ENCODE data around the gene USP19. TPM values are rescaled to one million over a fixed set of nuclear protein-coding genes. Genes with fewer than 3 reads are reported as not detected.

The USP19 gene
- total RNA-seq, 2 donors from 2014 or later: 49.3 to 58.7 TPM

GRCh38 chr3:49104427-49105291, 16.0 kb downstream of the USP19 start, which contains the start of gene QARS1:
QARS1 (minus strand) TSS chr3:49104757; CDS start chr3:49104733, 24 bp downstream.
- H3K36me3 ChIP-seq: peaks cover 57% of the 10 kb centered on the region
- peak within 1 kb of the TSS; percentile 80 to 83 for H3K27ac ChIP-seq
- DNase-seq (ENCODE audit: low spot score): peak; percentile 97
- no peak for TF ChIP-seq CTCF (IDR thresholded peaks at IDR 0.05)
- no peaks in the 10 kb centered on the region for H3K9me3 ChIP-seq
- peak within 1 kb of the TSS; percentile 75 to 87 for H3K4me3 ChIP-seq
- H3K27me3 ChIP-seq: no peaks in the 10 kb centered on the region
- peaks cover 0 to 24% of the 10 kb centered on the region in 2 donors for H3K4me1 ChIP-seq

- H3K27ac ChIP-seq: peak overlapping the region; percentile 80 to 83
- DNase-seq (ENCODE audit: low spot score): no peak
- H3K9me3 ChIP-seq: no peaks in the 10 kb centered on the region
- H3K36me3 ChIP-seq: peaks cover 57% of the 10 kb centered on the region
- H3K4me1 ChIP-seq: peaks cover 0 to 24% of the 10 kb centered on the region in 2 donors
- no peaks in the 10 kb centered on the region for H3K27me3 ChIP-seq
- TF ChIP-seq CTCF (IDR thresholded peaks at IDR 0.05): no peak
- H3K4me3 ChIP-seq: peak overlapping the region; percentile 75 to 87
Measured at GRCh38 chr3:49104052-49104426, 16.6 kb downstream of the USP19 start.

GRCh38 chr3:49100046-49100615, 20.5 kb downstream of the USP19 start:
- Histone ChIP-seq H3K4me3 (no peak overlapping the region), H3K27ac (no peak overlapping the region), H3K9me3 (no peaks in the 10 kb centered on the region), H3K4me1 (peaks cover 0 to 22% of the 10 kb centered on the region in 2 donors), H3K36me3 (peaks cover 61% of the 10 kb centered on the region), H3K27me3 (no peaks in the 10 kb centered on the region)
- DNase-seq (ENCODE audit: low spot score): no peak
- no peak for TF ChIP-seq CTCF (IDR thresholded peaks at IDR 0.05)

DNA sequence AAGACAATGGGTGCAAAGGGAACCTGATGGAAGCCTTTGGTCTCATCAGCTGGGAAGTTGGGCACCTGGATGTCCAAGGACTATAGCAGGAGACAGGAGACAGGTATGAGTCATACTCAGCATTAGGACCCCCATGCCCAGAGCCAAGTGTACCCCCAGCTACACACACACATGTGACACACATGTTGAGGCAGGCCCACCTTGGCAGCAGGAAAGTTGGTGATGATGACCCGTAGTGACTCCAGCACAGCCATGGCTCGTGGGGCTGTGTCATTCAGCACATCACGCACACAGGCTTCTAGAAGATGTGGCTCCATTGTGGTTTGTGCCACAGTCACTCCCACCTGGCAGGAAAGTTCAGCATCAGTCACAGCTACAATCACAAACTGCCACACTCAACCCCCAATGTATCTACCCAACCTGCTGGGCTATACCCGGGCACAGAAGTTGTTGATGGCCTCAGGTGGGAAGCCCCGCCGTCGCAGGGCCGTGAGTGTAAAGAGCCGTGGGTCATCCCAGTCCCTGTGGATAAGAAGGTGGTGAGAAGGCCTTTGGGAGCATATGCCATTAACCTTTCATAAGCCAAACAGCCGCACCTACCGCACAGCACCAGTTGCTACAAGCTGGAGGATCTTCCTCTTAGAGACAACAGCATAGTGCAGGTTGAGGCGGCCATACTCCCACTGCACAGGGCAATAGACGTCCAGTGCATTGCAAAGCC, 21.6 kb downstream of the USP19 start:
- Histone ChIP-seq H3K4me1 (peaks cover 0 to 26% of the 10 kb centered on the region in 2 donors), H3K27me3 (no peaks in the 10 kb centered on the region), H3K4me3 (no peak overlapping the region), H3K27ac (no peak overlapping the region), H3K36me3 (peaks cover 61% of the 10 kb centered on the region), H3K9me3 (no peaks in the 10 kb centered on the region)
- DNase-seq (ENCODE audit: low spot score): no peak
- no peak for TF ChIP-seq CTCF (IDR thresholded peaks at IDR 0.05)

DNA sequence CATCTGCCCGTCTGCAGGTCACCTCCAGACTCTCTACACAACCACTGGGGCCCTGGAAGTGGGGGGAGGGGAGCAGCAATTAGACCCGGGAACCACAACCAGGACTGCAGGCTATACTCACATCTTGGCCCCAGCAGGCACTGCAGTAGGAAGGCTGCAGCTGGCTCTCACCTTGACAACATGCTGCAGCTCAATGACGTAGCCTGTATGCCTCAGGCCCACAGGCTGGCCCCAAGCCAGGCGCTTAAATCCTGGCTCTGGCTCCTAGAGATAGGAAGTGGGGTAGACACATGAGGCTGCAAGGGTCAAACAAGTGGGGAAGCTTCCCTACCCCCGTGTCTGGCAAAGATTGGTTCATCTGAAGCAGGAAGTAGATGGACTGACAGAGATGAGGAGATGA, 22.2 kb downstream of the USP19 start:
- no peaks in the 10 kb centered on the region for H3K27me3 ChIP-seq
- DNase-seq (ENCODE audit: low spot score): no peak
- H3K27ac ChIP-seq: no peak overlapping the region
- H3K4me1 ChIP-seq: peaks cover 0 to 19% of the 10 kb centered on the region in 2 donors
- H3K36me3 ChIP-seq: peaks cover 61% of the 10 kb centered on the region
- no peaks in the 10 kb centered on the region for H3K9me3 ChIP-seq
- H3K4me3 ChIP-seq: no peak overlapping the region
- TF ChIP-seq CTCF (IDR thresholded peaks at IDR 0.05): no peak
